ENCODE results near the gene INHBC.
"Not testable (repeated sequence)": the region's sequence is repeated elsewhere in the genome, so short reads cannot be mapped to it uniquely, and the experiment has no call there.

GRCh38 chr12:57399718-57400463 lies 34.7 kb upstream of the INHBC start:
- TF ChIP-seq CTCF (IDR thresholded peaks at IDR 0.05; ENCODE audit: insufficient read depth, low read length); GABPA (IDR thresholded peaks at IDR 0.05; ENCODE audit: low read depth); REST (IDR thresholded peaks at IDR 0.05; ENCODE audit: insufficient replicate concordance, low read depth); SPI1 (IDR thresholded peaks at IDR 0.05; ENCODE audit: borderline replicate concordance, low read depth): not testable (repeated sequence)

Measured in HL-60 (cell line).